GM18873 (cell line): ENCODE results near the gene CDK7.
"Not testable (repeated sequence)": the region's sequence is repeated elsewhere in the genome, so short reads cannot be mapped to it uniquely, and the experiment has no call there.

ENCODE experiments used
- ATAC-seq: cut with Tn5 transposase; IDR thresholded peaks from one replicate; pipeline ENCODE4 v1.9.1; 2021; ENCODE audit warnings: mild to moderate bottlenecking, moderate library complexity, moderate number of reproducible peaks; ENCODE audit not compliant: unreplicated experiment, low FRiP score

The CDK7 gene

DNA sequence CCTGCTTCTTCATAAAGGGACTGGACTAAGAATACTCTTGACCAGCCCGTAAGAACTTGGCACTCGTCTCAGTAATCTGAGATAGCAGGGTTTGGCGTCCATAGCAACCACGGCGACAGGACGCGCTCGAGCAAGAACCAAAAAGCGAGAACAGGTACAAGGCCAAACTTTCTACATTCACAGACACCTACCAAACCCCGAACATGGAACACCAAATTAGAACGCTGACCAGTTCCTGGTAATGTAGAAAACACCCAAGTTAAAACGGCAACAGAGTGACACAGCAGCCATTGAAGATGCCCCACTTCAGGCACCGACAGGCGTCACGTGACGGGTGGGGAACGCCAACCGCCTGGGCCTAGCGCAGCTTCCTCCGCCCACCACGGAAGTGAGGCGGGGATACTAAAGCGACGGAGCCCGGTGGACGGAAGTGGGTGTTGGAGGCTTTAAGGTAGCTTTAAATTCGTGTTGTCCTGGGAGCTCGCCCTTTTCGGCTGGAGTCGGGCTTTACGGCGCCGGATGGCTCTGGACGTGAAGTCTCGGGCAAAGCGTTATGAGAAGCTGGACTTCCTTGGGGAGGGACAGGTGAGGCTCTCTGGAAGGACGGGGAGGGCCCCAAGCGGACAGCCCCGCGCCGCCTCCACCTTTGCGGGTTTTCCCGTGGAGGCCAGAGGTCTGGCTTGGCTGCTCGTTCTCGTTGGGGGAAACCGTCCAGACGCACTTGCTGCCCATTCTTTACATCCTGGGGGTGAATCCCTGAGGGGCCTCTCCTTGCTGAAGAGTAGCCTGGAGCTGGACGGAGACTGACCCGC, at the start of gene CDK7:
CDK7 (plus strand) TSS at position 430 of the 812 bp plus-strand sequence; CDS start at position 520, 90 bp downstream.
- peak; percentile 96 for ATAC-seq

DNA sequence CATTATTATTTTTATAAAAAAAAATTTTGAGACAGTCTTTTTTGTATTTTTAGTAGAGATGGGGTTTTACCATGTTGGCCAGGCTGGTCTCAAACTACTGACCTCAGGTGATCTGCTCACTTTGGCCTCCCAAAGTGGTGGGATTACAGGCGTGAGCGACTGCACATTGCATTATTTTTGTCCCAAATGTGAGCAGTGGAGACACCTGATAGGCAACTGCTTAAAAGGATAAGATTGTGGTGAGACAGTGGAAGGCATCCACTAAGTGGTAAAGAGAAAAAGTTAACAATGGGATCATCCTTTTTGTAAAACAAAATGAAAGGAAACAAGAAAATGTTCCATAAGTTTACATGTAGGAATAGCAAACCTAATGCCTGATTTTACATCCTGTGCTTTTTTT, 47.3 kb upstream of the CDK7 start:
- ATAC-seq: no peak

DNA sequence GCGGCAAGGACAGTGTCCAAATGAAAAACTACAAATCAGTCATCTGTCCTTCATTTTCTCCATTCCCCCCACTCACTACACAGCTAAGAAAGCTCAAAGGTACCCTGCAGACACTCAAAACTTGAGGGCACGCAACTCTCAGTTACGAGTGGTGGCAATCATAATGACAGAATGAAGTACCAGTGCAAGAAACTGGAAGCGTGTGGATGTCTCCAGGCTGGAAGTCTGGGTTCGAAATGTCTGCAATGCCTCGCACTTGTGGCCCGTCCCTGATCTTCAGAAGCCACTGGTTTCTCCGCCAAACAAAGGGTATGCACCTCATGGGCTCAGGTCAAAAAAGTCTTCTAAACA, 45.9 kb upstream of the CDK7 start:
- ATAC-seq: no peak

DNA sequence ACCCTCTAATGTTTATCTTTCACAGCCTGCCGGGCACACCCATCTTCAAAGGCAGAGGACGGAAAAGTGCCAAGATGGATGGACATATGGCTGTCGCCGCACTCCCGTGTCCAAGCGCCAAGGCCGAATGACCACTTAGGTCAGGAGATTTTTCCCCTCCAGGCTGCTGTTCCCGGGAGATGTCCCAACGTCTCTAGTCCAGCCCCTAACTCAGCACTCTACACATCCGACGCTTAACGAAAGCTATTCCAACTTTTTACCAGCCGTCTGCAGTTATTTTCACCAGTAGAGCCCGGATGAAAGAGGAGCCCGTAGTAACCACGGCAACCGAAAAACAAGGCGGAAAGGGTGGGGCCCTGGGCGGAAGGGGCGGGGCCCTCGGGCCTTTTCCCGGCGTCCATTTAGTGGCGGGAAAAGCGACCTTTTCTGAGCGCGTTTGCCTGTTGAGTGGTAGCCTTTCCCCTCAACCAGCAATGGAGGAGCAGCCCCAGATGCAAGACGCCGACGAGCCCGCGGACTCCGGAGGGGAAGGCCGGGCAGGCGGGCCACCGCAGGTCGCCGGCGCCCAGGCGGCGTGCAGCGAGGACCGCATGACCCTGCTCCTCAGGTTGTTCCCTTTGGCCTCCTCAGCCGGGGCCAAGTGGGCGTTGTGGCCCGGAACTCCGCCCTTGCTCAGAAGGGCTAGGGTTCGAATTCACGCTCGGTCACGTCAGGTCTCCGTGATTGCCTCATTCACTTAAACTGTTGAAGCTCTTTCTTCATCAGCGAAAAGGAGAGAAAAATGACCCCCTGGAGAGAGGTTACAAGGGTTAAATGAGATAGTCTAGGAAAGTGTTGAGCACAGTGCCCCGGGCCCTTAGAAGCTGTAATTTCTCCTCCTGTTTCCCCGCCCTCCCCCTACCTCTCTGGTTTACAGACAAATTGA, 45.3 kb upstream of the CDK7 start, which contains the start of gene CENPH:
CENPH (plus strand) TSS at position 422 of the 925 bp plus-strand sequence; CDS start at position 474, 52 bp downstream.
- peak; percentile 76 for ATAC-seq

DNA sequence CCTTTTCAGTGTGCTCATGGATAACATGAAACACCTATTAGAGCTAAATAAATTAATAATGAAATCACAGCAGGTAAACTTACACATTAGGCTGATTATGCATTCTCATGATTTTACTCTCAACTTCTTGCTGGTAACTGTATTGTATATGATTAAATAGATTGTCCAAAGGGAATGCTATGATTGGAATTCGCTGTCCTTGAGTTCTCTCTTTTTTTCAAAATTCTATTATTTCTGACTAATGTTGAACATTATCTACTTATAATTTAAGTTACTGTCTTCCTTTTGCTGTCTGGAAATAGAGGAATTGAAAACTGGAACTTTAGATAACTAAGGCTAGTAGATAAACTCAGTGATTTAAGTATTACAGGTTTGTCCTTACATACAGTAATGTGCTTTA, 32.2 kb upstream of the CDK7 start:
- ATAC-seq: no peak

DNA sequence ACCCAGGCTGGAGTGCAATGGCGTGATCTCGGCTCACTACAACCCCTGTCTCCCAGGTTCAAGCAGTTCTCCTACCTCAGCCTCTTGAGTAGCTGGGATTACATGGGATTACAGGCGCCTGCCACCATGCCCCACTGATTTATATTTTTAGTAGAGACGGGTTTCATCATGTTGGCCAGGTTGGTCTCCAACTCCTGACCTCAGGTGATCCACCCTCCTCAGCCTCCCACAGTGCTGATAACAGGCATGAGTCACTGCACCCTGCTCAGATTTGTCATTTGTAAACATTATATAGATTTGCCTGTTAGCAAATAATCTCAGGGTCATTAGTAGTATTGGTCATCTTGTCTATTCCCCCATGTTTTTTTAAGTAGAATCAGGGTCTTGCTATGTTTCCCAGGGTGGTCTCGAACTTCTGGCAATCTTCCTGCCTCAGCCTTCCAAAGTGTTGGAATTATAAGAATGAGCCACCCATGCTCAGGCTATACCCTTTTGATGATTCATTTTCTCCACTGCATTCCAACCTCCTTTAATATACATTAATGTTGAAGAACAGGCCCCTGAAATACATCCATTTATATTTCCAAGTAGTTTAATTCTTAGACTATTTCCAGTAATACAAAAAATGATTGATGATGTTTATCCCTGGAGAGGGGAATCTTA, 28.0 kb upstream of the CDK7 start:
- ATAC-seq: no peak

DNA sequence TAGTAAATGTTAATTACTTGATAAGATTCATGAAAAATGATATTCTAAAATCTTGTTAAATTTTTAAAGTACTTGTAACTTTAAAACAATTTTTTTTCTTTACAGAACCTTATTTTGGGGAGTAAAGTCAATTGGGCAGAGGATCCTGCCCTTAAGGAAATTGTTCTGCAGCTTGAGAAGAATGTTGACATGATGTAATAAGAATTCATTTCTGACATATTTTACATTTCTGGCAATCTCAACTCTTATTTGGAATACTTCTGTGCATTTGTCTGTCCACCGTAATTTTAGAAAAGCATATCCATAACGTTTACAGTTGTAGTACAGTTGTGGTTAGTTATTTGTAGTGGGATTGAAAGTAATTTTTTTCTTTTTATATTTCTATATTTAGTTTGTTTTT, 25.1 kb upstream of the CDK7 start:
- no peak for ATAC-seq

DNA sequence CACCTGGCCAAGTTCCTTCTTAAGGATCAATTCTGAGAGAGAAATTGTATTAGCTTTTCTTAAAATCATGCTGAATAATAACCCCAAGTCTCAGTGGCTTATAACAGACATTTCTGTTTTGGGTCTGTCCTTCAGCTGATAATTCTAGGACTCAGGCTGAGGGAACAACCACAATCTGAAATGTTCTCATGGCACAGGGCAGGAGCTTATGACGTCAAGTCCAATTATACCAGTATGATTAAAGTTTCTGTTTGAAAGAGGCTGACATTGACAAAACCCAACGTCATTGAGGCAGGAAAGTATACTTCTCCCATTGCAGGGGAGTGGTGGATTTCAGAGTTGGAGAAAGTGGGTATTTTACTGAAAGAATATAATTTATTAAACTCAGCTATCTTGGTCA, 23.5 kb upstream of the CDK7 start:
- no peak for ATAC-seq

DNA sequence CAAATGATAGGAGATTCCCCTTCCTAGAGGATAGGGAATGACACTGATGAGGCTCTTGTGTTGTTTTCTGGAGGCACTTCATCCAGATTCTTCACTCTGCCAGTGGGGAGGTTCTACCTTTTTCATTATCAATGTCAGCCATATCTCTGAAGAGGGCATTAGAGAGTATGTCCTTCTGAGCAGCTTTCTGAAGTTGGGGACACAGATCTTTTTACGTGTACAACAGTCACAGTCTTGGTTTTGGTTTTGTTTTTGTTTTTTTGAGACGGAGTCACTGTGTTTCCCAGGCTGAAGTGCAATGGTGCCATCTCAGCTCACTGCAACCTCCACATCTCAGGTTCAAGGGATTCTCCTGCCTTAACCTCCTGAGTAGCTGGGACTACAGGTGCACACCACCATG, 22.7 kb upstream of the CDK7 start:
- no peak for ATAC-seq

DNA sequence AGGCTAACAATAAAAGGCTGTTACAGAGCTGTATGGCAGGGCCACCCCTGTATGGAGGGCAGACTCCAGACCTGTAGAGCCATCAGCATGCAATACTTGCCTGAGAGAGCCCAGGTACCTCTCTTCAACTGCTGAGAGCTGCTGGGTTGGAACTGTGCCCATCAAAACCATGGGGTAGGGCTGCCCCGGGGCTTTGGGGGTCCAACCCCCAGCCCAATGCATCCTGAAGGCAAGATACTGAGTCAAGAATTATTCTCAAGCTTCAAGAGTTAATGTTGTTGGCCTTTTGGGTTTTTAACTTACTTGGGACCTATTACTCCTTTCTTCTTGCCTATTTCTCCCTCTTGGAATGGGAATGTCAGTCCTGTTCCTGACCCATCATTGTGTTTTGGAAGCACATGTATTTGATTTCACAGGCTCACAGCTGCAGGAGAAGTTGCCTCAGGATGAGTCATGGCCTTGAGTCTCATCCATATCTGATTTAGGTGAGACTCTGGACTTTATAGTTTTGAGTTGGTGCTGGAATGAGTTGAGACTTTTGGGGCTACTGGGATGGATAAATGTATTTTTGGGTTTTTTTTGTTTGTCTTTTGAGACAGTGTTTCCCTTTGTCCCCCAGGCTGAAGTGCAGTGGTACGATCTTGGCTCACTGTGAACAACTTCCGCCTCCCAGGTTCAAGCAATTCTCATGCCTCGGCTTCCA, 21.0 kb upstream of the CDK7 start:
- no peak for ATAC-seq

DNA sequence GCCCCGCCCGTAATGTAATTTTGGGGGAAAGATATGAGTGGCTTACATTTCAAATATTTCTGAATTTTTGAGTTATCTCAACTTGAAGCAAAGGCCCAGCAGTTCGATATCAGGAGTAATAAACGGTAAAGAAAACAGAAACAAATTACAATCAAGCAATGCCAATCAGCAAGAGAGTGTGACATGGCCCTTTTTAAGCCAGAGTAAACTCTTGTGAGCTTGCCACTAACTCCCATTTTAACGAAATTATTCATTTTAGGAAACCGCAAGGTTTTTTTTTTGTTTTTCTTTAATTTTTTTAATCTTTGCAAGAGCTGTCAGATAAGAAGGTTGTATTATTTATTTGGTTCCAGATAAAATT, 17.6 kb upstream of the CDK7 start:
- ATAC-seq: no peak

DNA sequence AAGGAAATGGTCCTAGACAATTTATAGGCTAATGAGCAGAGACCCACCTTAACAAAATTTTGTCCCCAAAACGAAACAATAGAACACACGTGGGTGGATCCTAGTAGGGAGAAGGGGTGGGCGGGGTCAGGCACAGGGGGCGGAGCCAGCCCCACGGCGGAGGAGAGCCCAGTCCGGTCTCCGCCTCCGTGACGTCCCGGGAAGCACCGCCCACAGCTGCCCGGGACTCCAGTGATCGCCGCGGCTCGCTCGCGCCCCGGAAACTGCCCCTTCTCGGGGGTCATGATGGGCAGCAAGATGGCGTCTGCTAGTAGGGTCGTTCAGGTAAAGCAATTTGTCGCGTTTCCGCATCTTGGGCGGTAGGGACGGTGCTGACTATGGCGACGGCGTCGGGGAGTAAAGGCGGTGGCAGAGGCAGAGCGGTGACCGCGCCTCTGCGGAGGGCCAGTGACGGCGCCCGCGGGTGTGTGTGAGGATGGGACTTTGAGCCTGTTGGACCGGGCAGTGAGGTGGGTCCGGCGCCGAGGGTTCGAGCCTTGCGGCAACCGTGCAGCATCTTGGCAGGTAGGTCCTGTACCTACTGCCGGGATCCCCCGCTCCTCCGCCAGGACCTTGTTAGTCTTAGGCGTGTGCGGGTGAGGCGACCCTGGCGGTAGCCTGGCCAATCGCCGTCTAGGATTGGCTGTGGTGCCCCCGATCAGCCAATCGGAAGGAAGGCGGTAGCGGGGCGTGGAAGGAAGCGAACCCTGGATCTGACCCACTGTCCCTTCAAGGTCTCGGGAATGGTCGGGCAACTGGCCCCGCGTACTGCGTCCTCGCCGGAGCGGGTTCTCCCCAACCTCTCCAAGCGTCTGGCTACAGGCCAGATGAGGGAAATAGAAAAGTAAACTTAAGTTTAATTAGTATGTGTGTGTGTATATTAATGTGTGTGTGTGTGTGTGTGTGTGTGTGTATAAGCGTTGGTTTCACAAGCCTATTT, 16.8 kb upstream of the CDK7 start:
- ATAC-seq: peak; percentile 85

DNA sequence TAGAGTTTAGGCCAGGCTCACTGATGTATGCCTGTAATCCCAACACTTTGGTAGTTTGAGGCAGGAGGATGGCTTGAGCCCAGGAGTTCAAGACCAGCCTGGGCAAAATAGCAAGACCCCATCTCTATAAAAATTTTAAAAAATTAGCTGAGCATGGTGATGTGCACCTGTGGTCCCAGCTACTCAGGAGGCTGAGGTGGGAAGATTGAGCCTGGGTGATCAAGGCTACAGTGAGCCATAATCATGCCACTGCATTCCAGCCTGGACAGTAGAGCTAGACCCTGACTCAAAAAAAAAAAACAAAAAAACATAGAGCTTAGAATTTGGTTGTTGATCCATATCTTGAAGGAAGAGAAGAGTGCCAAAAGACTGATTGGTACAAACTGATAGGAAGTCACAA, 14.7 kb upstream of the CDK7 start:
- ATAC-seq: no peak

DNA sequence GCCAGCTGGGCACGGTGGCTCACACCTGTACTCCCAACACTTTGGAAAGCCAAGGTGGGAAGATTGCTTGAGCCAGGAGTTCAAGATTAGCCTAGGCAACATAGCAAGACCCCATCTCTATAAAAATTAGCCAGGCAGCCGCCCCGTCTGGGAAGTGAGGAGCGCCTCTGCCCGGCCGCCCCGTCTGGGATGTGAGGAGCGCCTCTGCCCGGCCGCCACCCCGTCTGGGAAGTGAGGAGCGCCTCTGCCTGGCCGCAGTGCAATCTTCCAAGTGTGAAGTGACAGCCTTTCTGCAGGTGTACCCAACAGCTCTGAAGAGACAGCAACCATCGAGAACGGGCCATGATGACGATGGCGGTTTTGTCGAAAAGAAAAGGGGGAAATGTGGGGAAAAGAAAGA, 14.3 kb upstream of the CDK7 start:
- ATAC-seq: not testable (repeated sequence)

DNA sequence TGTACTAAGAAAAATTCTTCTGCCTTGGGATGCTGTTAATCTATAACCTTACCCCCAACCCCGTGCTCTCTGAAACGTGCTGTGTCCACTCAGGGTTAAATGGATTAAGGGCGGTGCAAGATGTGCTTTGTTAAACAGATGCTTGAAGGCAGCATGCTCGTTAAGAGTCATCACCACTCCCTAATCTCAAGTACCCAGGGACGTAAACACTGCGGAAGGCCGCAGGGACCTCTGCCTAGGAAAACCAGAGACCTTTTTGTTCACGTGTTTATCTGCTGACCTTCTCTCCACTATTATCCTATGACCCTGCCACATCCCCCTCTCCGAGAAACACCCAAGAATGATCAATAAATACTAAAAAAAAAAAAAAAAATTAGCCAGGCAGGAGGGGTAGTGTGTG, 13.9 kb upstream of the CDK7 start:
- not testable (repeated sequence) for ATAC-seq

DNA sequence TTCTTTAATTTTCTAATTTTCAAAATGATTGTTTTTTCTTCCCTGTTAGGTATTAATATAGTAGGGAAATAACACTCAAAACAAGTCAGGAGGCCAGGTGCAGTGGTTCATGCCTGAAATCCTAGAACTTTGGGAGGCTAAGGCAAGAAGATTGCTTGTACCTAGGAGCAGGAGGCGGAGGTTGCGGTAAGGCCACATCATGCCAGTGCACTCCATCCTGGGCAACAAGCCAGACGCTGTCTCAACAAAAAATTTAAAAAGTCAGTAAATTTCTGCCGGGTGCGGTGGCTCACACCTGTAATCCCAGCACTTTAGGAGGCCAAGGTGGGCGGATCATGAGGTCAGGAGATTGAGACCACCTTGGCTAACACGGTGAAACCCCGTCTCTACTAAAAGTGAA, 10.2 kb upstream of the CDK7 start:
- ATAC-seq: no peak

DNA sequence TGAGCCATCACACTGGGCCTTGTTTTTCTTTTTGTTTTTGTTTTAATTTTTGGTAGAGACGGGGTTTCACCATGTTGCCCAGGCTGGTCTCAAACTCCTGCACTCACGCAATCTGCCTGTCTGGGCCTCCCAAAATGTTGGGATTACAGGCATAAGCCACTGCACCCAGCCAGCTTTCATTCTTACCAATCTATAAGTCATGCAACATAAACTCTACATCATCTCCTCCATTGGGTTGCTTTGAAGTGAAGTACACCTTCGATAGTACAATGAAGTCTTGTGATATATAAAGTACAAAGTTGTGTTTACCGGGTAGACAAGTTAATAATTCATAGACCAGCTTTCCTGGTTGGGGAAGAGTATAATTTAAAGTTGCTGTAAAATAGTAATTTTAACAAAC, 8.8 kb upstream of the CDK7 start:
- no peak for ATAC-seq

DNA sequence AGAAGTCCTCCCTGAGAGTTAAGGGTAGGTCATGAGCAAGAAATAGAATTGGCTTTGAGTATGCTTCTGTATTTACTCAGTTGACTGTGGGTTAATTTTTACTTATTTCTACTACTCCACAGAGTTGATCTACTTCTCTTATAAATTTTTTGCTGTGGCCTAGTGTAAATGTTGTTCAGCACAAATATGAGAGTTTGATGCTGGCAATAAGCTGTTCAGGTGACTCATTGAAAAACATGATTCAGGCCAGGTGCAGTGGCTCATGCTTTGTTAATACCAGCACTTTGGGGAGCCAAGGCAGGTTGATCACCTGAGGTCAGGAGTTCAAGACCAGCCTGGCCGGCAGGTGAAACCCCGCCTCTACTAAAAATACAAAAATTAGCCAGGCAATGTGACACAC, 4.5 kb upstream of the CDK7 start:
- no peak for ATAC-seq

DNA sequence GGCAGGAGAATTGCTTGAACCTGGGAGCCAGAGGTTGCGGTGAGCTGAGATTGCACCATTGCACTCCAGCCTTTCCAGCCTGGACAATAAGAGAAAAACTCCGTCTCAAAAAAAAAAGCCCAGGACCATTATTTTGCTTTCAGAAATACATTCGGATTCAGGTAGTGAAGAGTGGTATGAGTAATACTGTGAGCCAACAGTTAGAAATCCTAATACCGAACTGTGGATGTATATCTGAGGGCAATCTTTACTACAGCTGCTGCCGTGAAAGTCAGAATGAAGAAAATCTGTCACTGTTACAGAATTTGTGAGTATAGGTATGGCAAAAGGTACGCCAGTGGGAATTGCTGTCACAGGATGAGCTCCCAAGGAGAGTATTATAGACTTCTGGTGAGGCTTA, 3.4 kb upstream of the CDK7 start:
- ATAC-seq: no peak
